SK-N-SH treated with all-trans-retinoic acid at 6 μM for 48 hours (cell line): ENCODE measurements around the gene TMEM269.

ENCODE experiments used
- ATAC-seq: fragments of 200-7000 bp; cut with Tn5 transposase; 3 replicates; pipeline ENCODE4 v1.9.1; 2020; ENCODE audit warnings: mild to moderate bottlenecking, moderate library complexity
- ARNTL ChIP-seq: fragments of 450-650 bp; formaldehyde crosslinking; IDR thresholded peaks from 2 replicates; pipeline ENCODE4 v1.5.0; 2020; ENCODE audit warnings: low read depth, mild to moderate bottlenecking, moderate library complexity, borderline replicate concordance
- BACH2 ChIP-seq: fragments of 250-450 bp; sonication (Bioruptor Pico); IDR thresholded peaks from 2 replicates; pipeline ENCODE4 v1.9.0; 2021; ENCODE audit warnings: mild to moderate bottlenecking, borderline replicate concordance
- CREB5 ChIP-seq: fragments of 250-450 bp; sonication (Bioruptor Pico); IDR thresholded peaks from 2 replicates; pipeline ENCODE4 v1.5.1; 2020; ENCODE audit warnings: low read depth, mild to moderate bottlenecking, moderate library complexity
- CSDC2 ChIP-seq: fragments of 250-450 bp; sonication (Bioruptor Pico); IDR thresholded peaks from 2 replicates; pipeline ENCODE4 v1.5.0; 2020; ENCODE audit warnings: mild to moderate bottlenecking, moderate library complexity
- CSRNP3 ChIP-seq: fragments of 250-450 bp; sonication (Bioruptor Pico); IDR thresholded peaks from 2 replicates; pipeline ENCODE4 v1.5.1; 2021; ENCODE audit warnings: mild to moderate bottlenecking, moderate library complexity
- ESRRG ChIP-seq: fragments of 250-450 bp; sonication (Bioruptor Pico); IDR thresholded peaks from 2 replicates; pipeline ENCODE4 v1.6.1; 2021; ENCODE audit warnings: mild to moderate bottlenecking
- GLIS3 ChIP-seq: fragments of 250-450 bp; sonication (Bioruptor Pico); IDR thresholded peaks from 2 replicates; pipeline ENCODE4 v1.5.0; 2020; ENCODE audit warnings: mild to moderate bottlenecking, moderate library complexity
- ISL1 ChIP-seq: fragments of 250-450 bp; sonication (Bioruptor Pico); IDR thresholded peaks from 2 replicates; pipeline ENCODE4 v2.1.2; 2022; ENCODE audit warnings: mild to moderate bottlenecking, moderate library complexity
- OSR1 ChIP-seq: fragments of 250-450 bp; sonication (Bioruptor Pico); IDR thresholded peaks from 2 replicates; pipeline ENCODE4 v1.8.0; 2022; ENCODE audit warnings: moderate library complexity, mild to moderate bottlenecking, inconsistent platforms
- PATZ1 ChIP-seq: fragments of 250-450 bp; sonication (Bioruptor Pico); IDR thresholded peaks from 2 replicates; pipeline ENCODE4 v1.8.0; 2020; ENCODE audit warnings: mild to moderate bottlenecking, moderate library complexity, borderline replicate concordance
- POU6F1 ChIP-seq: fragments of 250-450 bp; sonication (Bioruptor Pico); IDR thresholded peaks from 2 replicates; pipeline ENCODE4 v1.8.0; 2021; ENCODE audit warnings: low read depth, mild to moderate bottlenecking, moderate library complexity, borderline replicate concordance
- PPARA ChIP-seq: fragments of 250-450 bp; sonication (Bioruptor Pico); IDR thresholded peaks from 2 replicates; pipeline ENCODE4 v1.5.0; 2020; ENCODE audit warnings: mild to moderate bottlenecking, borderline replicate concordance
- RARB ChIP-seq: fragments of 250-450 bp; sonication (Bioruptor Pico); IDR thresholded peaks from 2 replicates; pipeline ENCODE4 v1.8.0; 2021; ENCODE audit warnings: mild to moderate bottlenecking, moderate library complexity
- TCF4 ChIP-seq: fragments of 250-450 bp; sonication (Bioruptor Pico); IDR thresholded peaks from 2 replicates; pipeline ENCODE4 v1.8.0; 2021; ENCODE audit warnings: mild to moderate bottlenecking, moderate library complexity, borderline replicate concordance
- TOX ChIP-seq: fragments of 250-450 bp; sonication (Bioruptor Pico); IDR thresholded peaks from 2 replicates; pipeline ENCODE4 v1.8.0; 2021; ENCODE audit warnings: mild to moderate bottlenecking, moderate library complexity, borderline replicate concordance
- TSHZ2 ChIP-seq: fragments of 250-450 bp; sonication (Bioruptor Pico); IDR thresholded peaks from 2 replicates; pipeline ENCODE4 v1.5.0; 2020; ENCODE audit warnings: mild to moderate bottlenecking, moderate library complexity
- ZC3H10 ChIP-seq: fragments of 250-450 bp; sonication (Bioruptor Pico); IDR thresholded peaks from 2 replicates; pipeline ENCODE4 v1.5.1; 2021; ENCODE audit warnings: mild to moderate bottlenecking, moderate library complexity
- ZFP3 ChIP-seq: fragments of 250-450 bp; sonication (Bioruptor Pico); IDR thresholded peaks from 2 replicates; pipeline ENCODE4 v1.5.0; 2020; ENCODE audit warnings: mild to moderate bottlenecking, moderate library complexity
- ZFP30 ChIP-seq: fragments of 450-650 bp; formaldehyde crosslinking; IDR thresholded peaks from 2 replicates; pipeline ENCODE4 v1.5.0; 2022; ENCODE audit warnings: mild to moderate bottlenecking, moderate library complexity
- ZNF565 ChIP-seq: fragments of 450-650 bp; formaldehyde crosslinking; conservative IDR thresholded peaks from 2 replicates; pipeline ENCODE4 v1.5.0; 2020; ENCODE audit warnings: low read depth, mild to moderate bottlenecking, moderate library complexity
- ZNF8 ChIP-seq: fragments of 450-650 bp; formaldehyde crosslinking; IDR thresholded peaks from 2 replicates; pipeline ENCODE4 v1.5.0; 2020; ENCODE audit warnings: mild to moderate bottlenecking, moderate library complexity

Gene TMEM269

GRCh38 chr1:42761567-42761966, 23.2 kb upstream of the TMEM269 start:
- no peak for ATAC-seq
- TF ChIP-seq BACH2 (CRISPR knock-in tag) (no peak), OSR1 (CRISPR knock-in tag) (no peak), ZFP3 (no peak), ARNTL (CRISPR knock-in tag) (no peak)
- TF ChIP-seq, all 23 proteins: peak for 0

- ATAC-seq = no peak
- TF ChIP-seq CSDC2 (CRISPR knock-in tag) = no peak
- TF ChIP-seq PATZ1 (CRISPR knock-in tag) = no peak
- TF ChIP-seq ZNF565 (CRISPR knock-in tag) = no peak
- no peak for TF ChIP-seq TOX (CRISPR knock-in tag)
- no peak for TF ChIP-seq ZNF8 (CRISPR knock-in tag)
- no peak for TF ChIP-seq ESRRG (CRISPR knock-in tag)
- no peak for TF ChIP-seq TSHZ2 (CRISPR knock-in tag)
- no peak for TF ChIP-seq BACH2 (CRISPR knock-in tag)
- no peak for TF ChIP-seq TCF4 (CRISPR knock-in tag)
- TF ChIP-seq CREB5 = no peak
- no peak for TF ChIP-seq GLIS3 (CRISPR knock-in tag)
- TF ChIP-seq ZFP30 = no peak
- TF ChIP-seq CSRNP3 (CRISPR knock-in tag) = no peak
- no peak for TF ChIP-seq ZC3H10 (CRISPR knock-in tag)
- TF ChIP-seq ISL1 (CRISPR knock-in tag) = no peak
- no peak for TF ChIP-seq ARNTL (CRISPR knock-in tag)
These were observed 22.5 kb upstream of the TMEM269 start for GRCh38 chr1:42762269-42762668.

- no peak for ATAC-seq
- no peak for TF ChIP-seq RARB
- no peak for TF ChIP-seq POU6F1 (CRISPR knock-in tag)
- no peak for TF ChIP-seq GLIS3 (CRISPR knock-in tag)
- TF ChIP-seq TSHZ2 (CRISPR knock-in tag) = no peak
- no peak for TF ChIP-seq ZNF565 (CRISPR knock-in tag)
- TF ChIP-seq PPARA (CRISPR knock-in tag) = no peak
These were observed 19.5 kb upstream of the TMEM269 start for GRCh38 chr1:42765269-42765668.
